GM23248 (cell line): ENCODE data around the gene C15orf40.

ENCODE experiments used
- EZH2 ChIP-seq: fragments of 200-600 bp; sonication (generic); IDR thresholded peaks from 2 replicates; pipeline ENCODE4 v1.6.1; 2018; ENCODE audit warnings: antibody characterized with exemption, mild to moderate bottlenecking; ENCODE audit not compliant: insufficient read depth, poor library complexity, severe bottlenecking
- EZH2phosphoT487 ChIP-seq: fragments of 200-600 bp; sonication (generic); IDR thresholded peaks from 2 replicates; pipeline ENCODE4 v1.6.1; 2018; ENCODE audit warnings: antibody characterized with exemption, moderate library complexity, mild to moderate bottlenecking, low read depth; ENCODE audit not compliant: insufficient read depth

DNA sequence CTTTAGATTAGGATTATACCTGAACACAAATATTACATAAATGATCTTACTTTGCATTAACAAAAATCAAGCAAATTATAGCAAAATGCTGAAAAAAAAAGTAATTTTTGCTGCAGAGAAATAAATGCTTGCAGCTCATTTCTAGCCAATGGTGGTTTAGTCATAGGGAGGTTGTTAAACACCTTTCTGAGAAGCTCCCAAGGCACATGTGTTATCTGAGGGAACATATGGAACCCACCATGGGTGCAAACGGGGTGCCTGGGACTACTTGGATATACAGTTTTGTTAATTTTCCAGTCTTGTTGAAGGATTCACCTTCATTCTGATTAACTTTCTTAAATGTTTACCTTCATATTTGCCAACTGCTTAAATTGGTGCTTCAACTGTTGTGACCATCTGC, 34.4 kb downstream of the C15orf40 start:
- TF ChIP-seq EZH2 (no peak), EZH2phosphoT487 (no peak)
